Gastroesophageal sphincter (tissue), 3 donors: ENCODE results near the gene ZNF814.

Experiments used
- EP300 ChIP-seq: sonication (generic); formaldehyde crosslinking; IDR thresholded peaks from one replicate; pipeline ENCODE4 v1.6.1; 2017; ENCODE audit warnings: antibody characterized with exemption, mild to moderate bottlenecking
- POLR2A ChIP-seq, 2 donors: fragments of 450-650 bp; IDR thresholded peaks; one replicate each; pipeline ENCODE4 v1.6.1; 2017; ENCODE audit warnings: antibody characterized with exemption in 2 of 2, mild to moderate bottlenecking in 2 of 2, moderate library complexity in 1 of 2
- TF ChIP-seq, protein P1 (sequence below), 4 experiments: fragments of 200-600 bp in 2 of 4; fragments of 450-650 bp in 2 of 4; sonication (generic) in 1 of 4; IDR thresholded peaks; one replicate each; pipeline ENCODE4 v1.5.1; 2017 to 2019; ENCODE audit warnings: antibody characterized with exemption in 4 of 4, mild to moderate bottlenecking in 2 of 4, moderate library complexity in 2 of 4

GRCh38 chr19:57815247-57816075 is 73.4 kb downstream of the ZNF814 start:
- TF ChIP-seq, protein P1, sequence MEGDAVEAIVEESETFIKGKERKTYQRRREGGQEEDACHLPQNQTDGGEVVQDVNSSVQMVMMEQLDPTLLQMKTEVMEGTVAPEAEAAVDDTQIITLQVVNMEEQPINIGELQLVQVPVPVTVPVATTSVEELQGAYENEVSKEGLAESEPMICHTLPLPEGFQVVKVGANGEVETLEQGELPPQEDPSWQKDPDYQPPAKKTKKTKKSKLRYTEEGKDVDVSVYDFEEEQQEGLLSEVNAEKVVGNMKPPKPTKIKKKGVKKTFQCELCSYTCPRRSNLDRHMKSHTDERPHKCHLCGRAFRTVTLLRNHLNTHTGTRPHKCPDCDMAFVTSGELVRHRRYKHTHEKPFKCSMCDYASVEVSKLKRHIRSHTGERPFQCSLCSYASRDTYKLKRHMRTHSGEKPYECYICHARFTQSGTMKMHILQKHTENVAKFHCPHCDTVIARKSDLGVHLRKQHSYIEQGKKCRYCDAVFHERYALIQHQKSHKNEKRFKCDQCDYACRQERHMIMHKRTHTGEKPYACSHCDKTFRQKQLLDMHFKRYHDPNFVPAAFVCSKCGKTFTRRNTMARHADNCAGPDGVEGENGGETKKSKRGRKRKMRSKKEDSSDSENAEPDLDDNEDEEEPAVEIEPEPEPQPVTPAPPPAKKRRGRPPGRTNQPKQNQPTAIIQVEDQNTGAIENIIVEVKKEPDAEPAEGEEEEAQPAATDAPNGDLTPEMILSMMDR (IDR thresholded peaks at IDR 0.05), result no peak
- TF ChIP-seq EP300 (no peak), POLR2A (IDR thresholded peaks at IDR 0.05) (no peak)
